ENCODE results near the gene PDE10A.

The PDE10A gene

DNA sequence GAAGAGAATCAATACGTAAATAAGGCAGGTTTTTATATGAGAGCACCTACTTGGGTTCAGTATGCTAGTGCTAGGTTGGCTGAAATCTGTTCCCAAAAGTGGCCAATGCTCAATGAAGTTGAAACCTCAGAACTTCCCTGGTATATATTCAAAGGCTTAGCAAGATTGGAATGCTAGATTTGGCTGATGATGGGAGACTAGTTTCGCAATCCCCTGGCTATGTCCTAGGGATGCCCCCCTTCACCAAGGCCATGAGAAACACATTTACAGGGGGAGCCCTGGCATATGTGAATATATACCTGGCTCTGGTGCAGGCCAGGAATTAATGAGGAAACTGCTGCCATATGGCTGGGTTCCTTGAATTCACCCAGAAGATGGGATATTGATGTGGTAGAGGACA is 211.2 kb downstream of the PDE10A start:
- H3K4me3 ChIP-seq (replicated peaks; ENCODE audit: insufficient read depth, low read length) = no peak overlapping the region
- DNase-seq (ENCODE audit: low read depth in 1 of 2, low spot score in 1 of 2) = no peak
- H3K27me3 ChIP-seq (ENCODE audit: insufficient read depth, poor library complexity, severe bottlenecking) = peaks cover 2% of the 10 kb centered on the region
- H3K27ac ChIP-seq (replicated peaks) = no peak overlapping the region
- TF ChIP-seq, protein P1, sequence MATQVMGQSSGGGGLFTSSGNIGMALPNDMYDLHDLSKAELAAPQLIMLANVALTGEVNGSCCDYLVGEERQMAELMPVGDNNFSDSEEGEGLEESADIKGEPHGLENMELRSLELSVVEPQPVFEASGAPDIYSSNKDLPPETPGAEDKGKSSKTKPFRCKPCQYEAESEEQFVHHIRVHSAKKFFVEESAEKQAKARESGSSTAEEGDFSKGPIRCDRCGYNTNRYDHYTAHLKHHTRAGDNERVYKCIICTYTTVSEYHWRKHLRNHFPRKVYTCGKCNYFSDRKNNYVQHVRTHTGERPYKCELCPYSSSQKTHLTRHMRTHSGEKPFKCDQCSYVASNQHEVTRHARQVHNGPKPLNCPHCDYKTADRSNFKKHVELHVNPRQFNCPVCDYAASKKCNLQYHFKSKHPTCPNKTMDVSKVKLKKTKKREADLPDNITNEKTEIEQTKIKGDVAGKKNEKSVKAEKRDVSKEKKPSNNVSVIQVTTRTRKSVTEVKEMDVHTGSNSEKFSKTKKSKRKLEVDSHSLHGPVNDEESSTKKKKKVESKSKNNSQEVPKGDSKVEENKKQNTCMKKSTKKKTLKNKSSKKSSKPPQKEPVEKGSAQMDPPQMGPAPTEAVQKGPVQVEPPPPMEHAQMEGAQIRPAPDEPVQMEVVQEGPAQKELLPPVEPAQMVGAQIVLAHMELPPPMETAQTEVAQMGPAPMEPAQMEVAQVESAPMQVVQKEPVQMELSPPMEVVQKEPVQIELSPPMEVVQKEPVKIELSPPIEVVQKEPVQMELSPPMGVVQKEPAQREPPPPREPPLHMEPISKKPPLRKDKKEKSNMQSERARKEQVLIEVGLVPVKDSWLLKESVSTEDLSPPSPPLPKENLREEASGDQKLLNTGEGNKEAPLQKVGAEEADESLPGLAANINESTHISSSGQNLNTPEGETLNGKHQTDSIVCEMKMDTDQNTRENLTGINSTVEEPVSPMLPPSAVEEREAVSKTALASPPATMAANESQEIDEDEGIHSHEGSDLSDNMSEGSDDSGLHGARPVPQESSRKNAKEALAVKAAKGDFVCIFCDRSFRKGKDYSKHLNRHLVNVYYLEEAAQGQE (IDR thresholded peaks at IDR 0.05; ENCODE audit: insufficient replicate concordance, low read depth) = no peak
- no peak for TF ChIP-seq POLR2AphosphoS5 (IDR thresholded peaks at IDR 0.05; ENCODE audit: low read depth)
- TF ChIP-seq, protein P2, sequence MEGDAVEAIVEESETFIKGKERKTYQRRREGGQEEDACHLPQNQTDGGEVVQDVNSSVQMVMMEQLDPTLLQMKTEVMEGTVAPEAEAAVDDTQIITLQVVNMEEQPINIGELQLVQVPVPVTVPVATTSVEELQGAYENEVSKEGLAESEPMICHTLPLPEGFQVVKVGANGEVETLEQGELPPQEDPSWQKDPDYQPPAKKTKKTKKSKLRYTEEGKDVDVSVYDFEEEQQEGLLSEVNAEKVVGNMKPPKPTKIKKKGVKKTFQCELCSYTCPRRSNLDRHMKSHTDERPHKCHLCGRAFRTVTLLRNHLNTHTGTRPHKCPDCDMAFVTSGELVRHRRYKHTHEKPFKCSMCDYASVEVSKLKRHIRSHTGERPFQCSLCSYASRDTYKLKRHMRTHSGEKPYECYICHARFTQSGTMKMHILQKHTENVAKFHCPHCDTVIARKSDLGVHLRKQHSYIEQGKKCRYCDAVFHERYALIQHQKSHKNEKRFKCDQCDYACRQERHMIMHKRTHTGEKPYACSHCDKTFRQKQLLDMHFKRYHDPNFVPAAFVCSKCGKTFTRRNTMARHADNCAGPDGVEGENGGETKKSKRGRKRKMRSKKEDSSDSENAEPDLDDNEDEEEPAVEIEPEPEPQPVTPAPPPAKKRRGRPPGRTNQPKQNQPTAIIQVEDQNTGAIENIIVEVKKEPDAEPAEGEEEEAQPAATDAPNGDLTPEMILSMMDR (IDR thresholded peaks at IDR 0.05; ENCODE audit: insufficient read depth, low read length) = no peak
- TF ChIP-seq GABPA (IDR thresholded peaks at IDR 0.05; ENCODE audit: low read depth) = no peak
- no peak for TF ChIP-seq SPI1 (IDR thresholded peaks at IDR 0.05; ENCODE audit: borderline replicate concordance, low read depth)

DNA sequence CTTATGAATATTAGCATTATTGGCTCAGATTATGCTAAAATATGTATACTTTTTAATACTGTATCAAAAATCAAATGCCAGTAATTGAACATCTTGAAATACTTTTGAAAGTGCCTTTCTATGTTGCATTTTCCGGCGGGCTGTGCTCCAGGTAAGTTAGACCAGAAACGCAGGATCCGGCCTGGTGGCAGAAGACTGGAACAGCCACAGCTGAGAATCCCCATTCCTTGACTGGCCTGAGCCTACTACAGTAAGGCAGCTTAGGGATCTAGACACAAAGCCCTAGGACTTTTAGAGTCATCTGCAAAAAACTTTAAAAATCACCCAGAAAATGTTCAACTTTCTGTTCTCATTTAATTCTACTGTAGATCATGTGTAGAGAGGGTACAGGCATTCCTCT is 214.8 kb downstream of the PDE10A start:
- TF ChIP-seq GABPA (IDR thresholded peaks at IDR 0.05; ENCODE audit: low read depth) (no peak), POLR2AphosphoS5 (IDR thresholded peaks at IDR 0.05; ENCODE audit: low read depth) (no peak), SPI1 (IDR thresholded peaks at IDR 0.05; ENCODE audit: borderline replicate concordance, low read depth) (no peak)
- TF ChIP-seq, protein P2 (IDR thresholded peaks at IDR 0.05; ENCODE audit: insufficient read depth, low read length) = no peak
- TF ChIP-seq, protein P1 (IDR thresholded peaks at IDR 0.05; ENCODE audit: insufficient replicate concordance, low read depth) = no peak
- no peak for DNase-seq (ENCODE audit: low read depth in 1 of 2, low spot score in 1 of 2)
- Histone ChIP-seq H3K27me3 (ENCODE audit: insufficient read depth, poor library complexity, severe bottlenecking) (no peaks in the 10 kb centered on the region), H3K4me3 (replicated peaks; ENCODE audit: insufficient read depth, low read length) (no peak overlapping the region), H3K27ac (replicated peaks) (no peak overlapping the region)

DNA sequence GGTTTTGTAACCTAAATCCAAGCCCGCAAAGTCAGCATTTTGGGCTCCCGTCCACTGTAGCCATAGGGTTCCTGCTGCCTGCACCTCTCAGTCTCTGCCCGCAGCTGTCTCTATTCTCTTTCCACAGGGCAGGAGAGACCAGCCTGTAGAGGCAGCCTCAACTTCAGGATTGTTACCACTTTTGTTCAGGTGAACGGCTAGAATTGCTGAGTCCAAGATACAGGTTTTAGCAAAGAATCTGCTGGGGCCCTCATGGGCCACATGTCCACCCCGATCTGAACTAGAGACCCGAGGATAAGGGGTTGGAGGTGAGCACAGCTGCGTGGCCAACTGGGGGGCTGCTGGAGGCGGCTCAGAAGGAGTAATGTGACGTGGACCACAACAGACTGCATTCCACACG is 215.9 kb downstream of the PDE10A start:
- Histone ChIP-seq H3K4me3 (replicated peaks; ENCODE audit: insufficient read depth, low read length) (no peak overlapping the region), H3K27ac (replicated peaks) (no peak overlapping the region), H3K27me3 (ENCODE audit: insufficient read depth, poor library complexity, severe bottlenecking) (no peaks in the 10 kb centered on the region)
- DNase-seq (ENCODE audit: low read depth in 1 of 2, low spot score in 1 of 2) = no peak
- TF ChIP-seq, protein P2 (IDR thresholded peaks at IDR 0.05; ENCODE audit: insufficient read depth, low read length) = no peak
- TF ChIP-seq POLR2AphosphoS5 (IDR thresholded peaks at IDR 0.05; ENCODE audit: low read depth) (no peak), SPI1 (IDR thresholded peaks at IDR 0.05; ENCODE audit: borderline replicate concordance, low read depth) (no peak), GABPA (IDR thresholded peaks at IDR 0.05; ENCODE audit: low read depth) (no peak)
- TF ChIP-seq, protein P1 (IDR thresholded peaks at IDR 0.05; ENCODE audit: insufficient replicate concordance, low read depth) = no peak

Measured in HL-60 (cell line).